ENCODE data around the gene APBB1IP.
"Not testable (repeated sequence)": the region's sequence is repeated elsewhere in the genome, so short reads cannot be mapped to it uniquely, and the experiment has no call there.

The APBB1IP gene

GRCh38 chr10:26437637-26438461 is at the start of gene APBB1IP:
APBB1IP (plus strand) TSS chr10:26438341; CDS start chr10:26492327, 53,986 bp downstream.
- DNase-seq: peak; percentile 50

GRCh38 chr10:26389533-26389932 is 48.6 kb upstream of the APBB1IP start:
- no peak for DNase-seq

- DNase-seq: peak; percentile 54
Measured at GRCh38 chr10:26391701-26392695, 46.1 kb upstream of the APBB1IP start.

GRCh38 chr10:26398353-26398752 is 39.8 kb upstream of the APBB1IP start:
- DNase-seq: not testable (repeated sequence)

GRCh38 chr10:26407406-26407969 is 30.7 kb upstream of the APBB1IP start:
- DNase-seq: no peak

- DNase-seq: no peak
Measured at GRCh38 chr10:26408858-26409494, 29.2 kb upstream of the APBB1IP start.

GRCh38 chr10:26410356-26410755 is 27.8 kb upstream of the APBB1IP start:
- no peak for DNase-seq

GRCh38 chr10:26412932-26413331 is 25.2 kb upstream of the APBB1IP start:
- no peak for DNase-seq

GRCh38 chr10:26413375-26413774 is 24.8 kb upstream of the APBB1IP start:
- DNase-seq: no peak

GRCh38 chr10:26417136-26417535 is 21.0 kb upstream of the APBB1IP start:
- DNase-seq: no peak

GRCh38 chr10:26422977-26423376 is 15.2 kb upstream of the APBB1IP start:
- no peak for DNase-seq

- no peak for DNase-seq
Measured at GRCh38 chr10:26423722-26424121, 14.4 kb upstream of the APBB1IP start.

- DNase-seq: no peak
Measured at GRCh38 chr10:26430641-26431163, 7.4 kb upstream of the APBB1IP start.

GRCh38 chr10:26432938-26433337 is 5.2 kb upstream of the APBB1IP start:
- DNase-seq: no peak

GRCh38 chr10:26435852-26436251 is 2.3 kb upstream of the APBB1IP start:
- DNase-seq: no peak

- DNase-seq: no peak
Measured at GRCh38 chr10:26436848-26437247, 1.3 kb upstream of the APBB1IP start.

GRCh38 chr10:26438534-26439341 is 597 bp downstream of the APBB1IP start:
- DNase-seq: peak; percentile 49

- DNase-seq: no peak
Measured at GRCh38 chr10:26439406-26440087, 1.4 kb downstream of the APBB1IP start.

GRCh38 chr10:26440088-26440470 is 1.9 kb downstream of the APBB1IP start:
- DNase-seq: no peak

GRCh38 chr10:26441491-26442214 is 3.5 kb downstream of the APBB1IP start:
- no peak for DNase-seq
